ENCODE data around the gene CXCL14.

The CXCL14 gene

DNA sequence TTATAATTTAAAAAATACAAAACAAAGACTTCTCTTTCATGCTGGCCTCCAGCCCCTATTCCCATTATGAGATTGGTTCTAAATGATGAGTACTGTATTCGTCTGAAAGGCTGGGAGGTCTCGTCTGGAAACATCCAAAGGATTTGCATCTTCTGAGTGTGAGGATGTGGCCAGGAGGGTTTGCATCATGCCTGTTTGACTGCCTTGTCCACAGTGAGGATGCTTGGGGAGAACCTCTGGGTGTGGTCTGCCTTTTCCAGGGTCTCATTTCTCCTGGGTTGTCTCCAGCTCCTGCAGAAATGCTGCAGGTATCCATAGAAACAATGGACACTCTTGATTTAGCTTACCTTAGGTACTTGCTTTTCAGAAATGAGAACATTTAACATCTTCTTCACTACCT lies 26.4 kb upstream of the CXCL14 start:
- TF ChIP-seq, protein P1, sequence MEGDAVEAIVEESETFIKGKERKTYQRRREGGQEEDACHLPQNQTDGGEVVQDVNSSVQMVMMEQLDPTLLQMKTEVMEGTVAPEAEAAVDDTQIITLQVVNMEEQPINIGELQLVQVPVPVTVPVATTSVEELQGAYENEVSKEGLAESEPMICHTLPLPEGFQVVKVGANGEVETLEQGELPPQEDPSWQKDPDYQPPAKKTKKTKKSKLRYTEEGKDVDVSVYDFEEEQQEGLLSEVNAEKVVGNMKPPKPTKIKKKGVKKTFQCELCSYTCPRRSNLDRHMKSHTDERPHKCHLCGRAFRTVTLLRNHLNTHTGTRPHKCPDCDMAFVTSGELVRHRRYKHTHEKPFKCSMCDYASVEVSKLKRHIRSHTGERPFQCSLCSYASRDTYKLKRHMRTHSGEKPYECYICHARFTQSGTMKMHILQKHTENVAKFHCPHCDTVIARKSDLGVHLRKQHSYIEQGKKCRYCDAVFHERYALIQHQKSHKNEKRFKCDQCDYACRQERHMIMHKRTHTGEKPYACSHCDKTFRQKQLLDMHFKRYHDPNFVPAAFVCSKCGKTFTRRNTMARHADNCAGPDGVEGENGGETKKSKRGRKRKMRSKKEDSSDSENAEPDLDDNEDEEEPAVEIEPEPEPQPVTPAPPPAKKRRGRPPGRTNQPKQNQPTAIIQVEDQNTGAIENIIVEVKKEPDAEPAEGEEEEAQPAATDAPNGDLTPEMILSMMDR (IDR thresholded peaks at IDR 0.05; ENCODE audit: low read depth, low read length, missing control alignments): no peak
- H3K4me3 ChIP-seq (replicated peaks; ENCODE audit: low read depth, low read length): no peak overlapping the region
- DNase-seq (ENCODE audit: extremely low read depth, low read depth): no peak

DNA sequence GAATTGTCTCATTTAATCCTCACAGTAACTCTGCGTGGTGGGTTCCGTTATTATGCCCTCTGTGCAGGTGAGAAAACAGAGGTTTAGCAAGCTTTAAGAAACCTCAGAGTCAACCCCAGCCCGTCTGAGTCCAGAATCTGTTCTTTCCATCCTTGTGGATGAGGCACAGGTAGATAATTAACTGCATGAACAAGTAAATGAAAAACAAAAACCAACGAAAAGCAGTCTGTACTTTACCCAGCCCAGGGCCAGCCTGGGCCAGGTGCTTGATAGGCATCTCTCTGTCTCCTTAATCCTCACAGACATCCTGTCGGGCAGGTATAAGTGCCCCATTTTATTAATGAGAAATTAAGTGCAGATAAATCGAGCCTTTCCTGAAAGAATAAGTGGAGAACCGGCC lies 25.3 kb upstream of the CXCL14 start:
- TF ChIP-seq, protein P1 (IDR thresholded peaks at IDR 0.05; ENCODE audit: low read depth, low read length, missing control alignments): no peak
- no peak for DNase-seq (ENCODE audit: extremely low read depth, low read depth)
- no peak overlapping the region for H3K4me3 ChIP-seq (replicated peaks; ENCODE audit: low read depth, low read length)

DNA sequence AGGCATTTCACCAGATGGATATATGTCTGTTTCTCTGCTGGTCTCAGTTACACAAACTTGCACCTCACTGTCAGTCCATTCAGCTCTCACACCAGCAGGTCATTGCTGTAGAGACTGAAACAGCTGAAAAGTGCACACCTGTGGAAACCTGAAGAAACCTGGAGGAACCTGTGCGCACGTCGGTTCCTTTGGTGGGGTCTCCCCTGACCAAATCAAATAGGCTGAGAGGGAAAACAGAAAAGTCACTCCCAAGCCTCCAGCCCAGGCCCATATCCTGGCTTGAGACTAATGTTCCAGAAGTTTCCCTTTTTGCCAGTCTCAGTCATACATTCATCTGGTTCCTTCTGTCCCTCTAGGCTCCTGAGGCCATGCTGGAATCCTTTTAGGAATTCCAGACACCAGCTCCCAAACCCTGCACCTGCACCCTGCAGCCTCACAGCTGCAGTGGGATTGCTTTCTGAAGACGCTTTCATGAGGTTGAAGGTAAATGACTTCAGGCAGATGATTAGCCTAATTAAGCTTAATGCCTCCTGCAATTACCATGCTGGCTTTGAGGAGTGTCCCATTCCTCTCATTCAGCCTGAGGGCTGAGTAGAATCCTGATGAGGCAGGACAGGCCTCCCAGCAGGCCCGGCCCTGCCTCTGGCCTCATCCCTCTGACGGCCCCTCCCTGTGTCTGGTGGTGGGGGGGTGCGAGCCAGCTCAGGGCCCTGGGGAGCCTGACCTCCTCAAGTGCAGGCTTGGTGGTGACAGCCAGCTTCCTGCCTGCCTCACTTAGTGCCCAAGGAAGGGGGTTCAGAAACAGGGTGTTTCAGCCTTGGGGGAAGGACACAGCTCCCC lies 24.3 kb upstream of the CXCL14 start:
- TF ChIP-seq, protein P1 (IDR thresholded peaks at IDR 0.05; ENCODE audit: low read depth, low read length, missing control alignments): no peak
- no peak for DNase-seq (ENCODE audit: extremely low read depth, low read depth)
- H3K4me3 ChIP-seq (replicated peaks; ENCODE audit: low read depth, low read length): no peak overlapping the region

DNA sequence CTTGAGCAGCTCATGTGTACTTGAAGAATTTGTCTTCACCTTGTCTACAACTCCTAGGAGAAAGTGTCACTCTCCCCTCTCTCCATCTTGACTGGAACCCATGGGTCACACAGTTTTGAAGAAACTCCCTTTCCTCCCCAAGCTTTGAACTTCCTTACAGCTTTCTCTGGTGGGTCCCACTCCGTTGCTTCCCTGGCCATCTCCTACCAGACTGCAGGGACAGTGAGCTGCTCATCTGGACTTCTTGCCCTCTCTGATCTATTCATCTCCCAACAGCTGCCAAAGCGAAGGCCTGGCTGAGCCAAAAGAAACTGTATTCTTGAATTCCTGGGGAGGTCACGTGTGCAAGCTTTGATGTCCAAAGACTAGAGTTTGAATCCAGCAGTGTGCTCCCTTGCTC lies 22.7 kb upstream of the CXCL14 start:
- H3K4me3 ChIP-seq (replicated peaks; ENCODE audit: low read depth, low read length): no peak overlapping the region
- TF ChIP-seq, protein P1 (IDR thresholded peaks at IDR 0.05; ENCODE audit: low read depth, low read length, missing control alignments): no peak
- DNase-seq (ENCODE audit: extremely low read depth, low read depth): no peak

DNA sequence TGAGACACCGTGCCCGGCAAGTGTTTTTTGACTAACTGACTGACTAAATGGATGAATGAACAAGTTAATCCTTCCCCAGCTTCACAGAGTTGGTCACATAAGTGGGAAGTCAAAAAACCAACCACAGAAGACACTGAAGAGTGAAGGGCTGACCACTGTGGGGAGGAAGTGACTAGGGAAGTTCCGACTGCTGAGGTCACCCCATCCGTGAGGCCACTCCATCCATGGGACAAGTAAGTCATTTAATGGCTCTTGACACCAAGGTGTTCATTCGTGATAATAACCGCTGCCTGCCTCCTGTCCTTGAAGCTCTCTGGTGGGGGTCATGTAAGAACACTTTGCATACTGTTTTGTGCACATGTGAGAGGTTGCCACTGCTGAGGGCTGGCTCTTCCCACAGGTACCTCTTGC lies 22.2 kb upstream of the CXCL14 start:
- no peak overlapping the region for H3K4me3 ChIP-seq (replicated peaks; ENCODE audit: low read depth, low read length)
- TF ChIP-seq, protein P1 (IDR thresholded peaks at IDR 0.05; ENCODE audit: low read depth, low read length, missing control alignments): no peak
- no peak for DNase-seq (ENCODE audit: extremely low read depth, low read depth)

DNA sequence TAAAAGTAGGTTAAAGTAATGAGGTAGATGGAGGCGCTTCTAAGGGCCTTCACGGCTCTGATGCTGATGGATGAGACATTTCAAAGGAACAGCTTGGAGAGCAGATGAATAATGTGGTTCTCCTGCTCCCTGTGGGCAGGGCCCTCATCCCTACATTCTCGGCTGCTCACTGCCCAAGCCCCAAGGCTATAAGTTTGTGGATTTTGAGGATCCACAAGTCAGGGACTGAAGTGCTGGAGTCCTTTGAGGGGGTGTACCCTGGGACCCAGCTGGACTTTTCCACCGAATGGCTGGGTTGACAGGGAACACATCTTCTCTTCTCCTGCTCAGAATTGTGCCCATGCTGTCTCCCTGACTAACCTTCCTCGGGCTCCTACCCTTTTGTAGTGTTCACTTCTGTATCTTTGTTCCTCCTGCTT lies 21.4 kb upstream of the CXCL14 start:
- TF ChIP-seq, protein P1 (IDR thresholded peaks at IDR 0.05; ENCODE audit: low read depth, low read length, missing control alignments): no peak
- DNase-seq (ENCODE audit: extremely low read depth, low read depth): no peak
- H3K4me3 ChIP-seq (replicated peaks; ENCODE audit: low read depth, low read length): no peak overlapping the region

Measured in HFF-Myc (cell line).